Astrocyte of the cerebellum (primary cell): Measurements from ENCODE around the gene USH1C.

Experiments used
- DNase-seq: peaks from one replicate; pipeline ENCODE4 v3.0.0-alpha.2; 2011; ENCODE audit warnings: low read depth
- H3K4me3 ChIP-seq: 2 replicates; pipeline ENCODE4 v1.5.1; 2011; ENCODE audit warnings: mild to moderate bottlenecking, low read depth, low read length, moderate library complexity
- in situ Hi-C: cut with HindIII; loops from 2 replicates; pipeline ENCODE4 v1.10.0; 2017; ENCODE audit warnings: low sequenced_read_pairs
- TF ChIP-seq, protein P1 (sequence below): IDR thresholded peaks from 2 replicates; pipeline ENCODE4 v1.5.1; 2012; ENCODE audit warnings: low read length, low read depth, moderate library complexity, mild to moderate bottlenecking; ENCODE audit errors: missing control alignments

The USH1C gene

DNA sequence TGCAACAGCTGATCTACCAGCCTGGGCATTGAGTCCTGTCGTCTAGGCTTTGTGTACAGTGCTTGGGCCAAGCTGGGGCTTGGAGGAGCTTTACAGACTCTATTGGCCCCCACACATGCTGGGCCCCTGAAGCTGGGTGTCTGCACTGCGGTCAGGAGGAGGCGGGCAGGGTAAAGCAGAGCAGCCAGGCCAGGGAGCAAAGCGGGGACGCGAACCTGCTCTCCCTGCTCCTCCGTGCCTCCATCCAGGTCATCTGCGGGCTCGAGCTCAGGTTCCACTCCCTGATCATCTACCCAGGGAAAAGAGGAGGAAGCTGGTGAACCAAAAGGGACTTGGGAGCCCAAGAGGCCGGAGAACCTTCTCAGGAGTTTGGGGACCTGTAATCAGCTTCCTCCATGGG lies 27.0 kb downstream of the USH1C start:
- in situ Hi-C loops: no loop called here
- TF ChIP-seq, protein P1, sequence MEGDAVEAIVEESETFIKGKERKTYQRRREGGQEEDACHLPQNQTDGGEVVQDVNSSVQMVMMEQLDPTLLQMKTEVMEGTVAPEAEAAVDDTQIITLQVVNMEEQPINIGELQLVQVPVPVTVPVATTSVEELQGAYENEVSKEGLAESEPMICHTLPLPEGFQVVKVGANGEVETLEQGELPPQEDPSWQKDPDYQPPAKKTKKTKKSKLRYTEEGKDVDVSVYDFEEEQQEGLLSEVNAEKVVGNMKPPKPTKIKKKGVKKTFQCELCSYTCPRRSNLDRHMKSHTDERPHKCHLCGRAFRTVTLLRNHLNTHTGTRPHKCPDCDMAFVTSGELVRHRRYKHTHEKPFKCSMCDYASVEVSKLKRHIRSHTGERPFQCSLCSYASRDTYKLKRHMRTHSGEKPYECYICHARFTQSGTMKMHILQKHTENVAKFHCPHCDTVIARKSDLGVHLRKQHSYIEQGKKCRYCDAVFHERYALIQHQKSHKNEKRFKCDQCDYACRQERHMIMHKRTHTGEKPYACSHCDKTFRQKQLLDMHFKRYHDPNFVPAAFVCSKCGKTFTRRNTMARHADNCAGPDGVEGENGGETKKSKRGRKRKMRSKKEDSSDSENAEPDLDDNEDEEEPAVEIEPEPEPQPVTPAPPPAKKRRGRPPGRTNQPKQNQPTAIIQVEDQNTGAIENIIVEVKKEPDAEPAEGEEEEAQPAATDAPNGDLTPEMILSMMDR: no peak
- H3K4me3 ChIP-seq: no peak overlapping the region
- no peak for DNase-seq

DNA sequence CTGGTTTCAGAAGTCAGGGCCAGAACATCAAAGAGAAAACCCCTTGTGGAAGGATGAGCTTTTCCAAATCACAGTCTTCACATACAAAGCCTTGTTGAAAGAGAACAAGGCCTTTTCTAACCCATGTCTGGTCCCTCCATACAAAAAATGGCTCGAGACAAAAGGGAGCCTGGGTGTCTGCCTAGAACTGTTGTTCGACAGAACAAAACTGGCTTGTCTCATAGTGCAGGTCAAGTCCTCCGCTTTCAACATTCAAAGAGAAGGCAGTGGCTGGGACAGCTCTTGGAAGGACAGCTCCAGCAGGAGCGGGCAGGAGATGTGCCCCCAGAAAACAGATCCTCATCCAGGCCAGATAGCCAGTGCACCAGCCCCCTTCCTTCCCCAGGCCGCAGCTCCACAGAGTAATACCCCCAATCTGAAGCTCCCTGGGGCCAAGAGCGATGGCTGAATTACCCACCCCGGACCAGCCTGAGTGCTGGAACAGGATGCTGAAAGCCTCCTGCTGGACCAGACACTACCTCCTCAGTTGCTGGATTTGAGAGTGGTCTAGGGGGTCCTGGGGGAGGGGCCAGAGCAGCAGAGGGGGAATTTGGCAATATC lies 27.6 kb downstream of the USH1C start:
- no peak overlapping the region for H3K4me3 ChIP-seq
- TF ChIP-seq, protein P1: no peak
- in situ Hi-C loops: no loop called here
- DNase-seq: no peak

DNA sequence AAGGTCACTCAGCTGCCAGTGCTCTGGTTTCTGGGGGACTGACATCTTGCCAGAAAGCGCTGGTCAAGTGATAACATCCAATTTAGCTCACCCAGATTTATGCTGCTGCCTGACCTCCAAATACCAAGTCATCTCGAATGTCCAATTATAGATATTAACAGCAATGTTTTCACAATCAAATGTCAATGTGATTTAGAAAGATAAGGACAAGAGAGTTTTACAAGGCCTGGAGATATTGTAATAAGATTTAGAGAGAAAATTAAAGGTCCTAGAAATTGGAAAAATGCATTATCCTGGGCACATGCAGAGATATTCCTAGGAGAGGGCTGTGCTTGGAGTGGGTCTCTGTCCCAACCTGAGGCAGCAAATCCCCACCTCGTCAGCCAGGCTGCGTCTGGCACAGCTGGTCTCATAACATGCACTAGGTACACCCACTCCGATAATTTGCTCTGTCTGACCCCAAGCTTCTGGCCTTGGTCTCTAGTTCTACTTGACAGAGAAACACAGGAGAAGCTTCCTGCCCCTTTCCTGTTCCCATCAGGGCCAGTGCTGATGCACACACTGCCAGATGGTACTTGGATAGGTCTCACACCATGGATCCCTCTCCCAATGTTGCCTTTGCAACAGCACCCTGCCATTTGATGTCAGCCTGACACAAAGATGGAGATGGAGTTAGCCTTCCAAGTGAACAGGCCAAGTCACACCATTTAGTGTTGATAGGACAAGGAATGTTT lies 28.6 kb downstream of the USH1C start:
- H3K4me3 ChIP-seq: no peak overlapping the region
- TF ChIP-seq, protein P1: no peak
- DNase-seq: no peak
- in situ Hi-C loops: no loop called here

DNA sequence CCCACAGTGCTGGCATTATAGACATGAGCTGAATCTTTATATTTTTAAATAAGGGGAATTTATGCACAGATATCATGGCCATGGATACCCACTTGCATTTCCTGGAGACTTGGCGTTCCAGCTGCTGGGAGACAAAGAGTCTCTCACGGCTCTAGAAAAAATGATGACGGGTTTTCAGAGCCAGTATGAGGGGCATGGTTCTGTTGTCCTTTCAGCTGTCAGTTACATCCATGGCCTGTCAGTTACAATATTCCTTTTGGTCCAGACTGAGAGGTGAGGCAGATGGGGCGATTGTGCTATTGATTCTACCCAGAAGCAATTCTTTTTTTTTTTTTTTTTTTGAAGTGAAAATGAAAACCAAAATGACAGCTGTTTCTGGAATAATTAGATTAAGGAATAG lies 29.7 kb downstream of the USH1C start:
- TF ChIP-seq, protein P1: no peak
- in situ Hi-C loops: no loop called here
- H3K4me3 ChIP-seq: no peak overlapping the region
- DNase-seq: no peak

DNA sequence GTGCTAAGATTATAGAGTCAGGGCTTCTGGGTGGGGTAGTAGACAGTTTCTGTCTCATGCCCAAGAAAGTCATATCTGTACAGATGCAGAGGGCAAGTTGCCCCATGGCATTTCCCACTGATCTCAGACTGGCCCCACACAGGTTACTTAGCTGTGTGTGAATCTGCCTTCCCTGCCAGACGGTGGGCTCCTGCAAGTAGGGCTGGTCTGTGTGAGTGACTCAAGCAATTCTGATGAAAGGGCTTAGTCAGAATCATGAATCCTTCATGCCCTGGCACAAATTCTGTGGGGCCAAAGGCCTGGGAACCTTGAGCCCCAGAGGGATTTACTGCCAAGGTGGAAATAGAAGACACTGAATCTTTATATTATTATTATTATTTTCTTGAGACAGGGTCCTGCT lies 30.4 kb downstream of the USH1C start:
- DNase-seq: no peak
- TF ChIP-seq, protein P1: no peak
- in situ Hi-C loops: no loop called here
- no peak overlapping the region for H3K4me3 ChIP-seq

DNA sequence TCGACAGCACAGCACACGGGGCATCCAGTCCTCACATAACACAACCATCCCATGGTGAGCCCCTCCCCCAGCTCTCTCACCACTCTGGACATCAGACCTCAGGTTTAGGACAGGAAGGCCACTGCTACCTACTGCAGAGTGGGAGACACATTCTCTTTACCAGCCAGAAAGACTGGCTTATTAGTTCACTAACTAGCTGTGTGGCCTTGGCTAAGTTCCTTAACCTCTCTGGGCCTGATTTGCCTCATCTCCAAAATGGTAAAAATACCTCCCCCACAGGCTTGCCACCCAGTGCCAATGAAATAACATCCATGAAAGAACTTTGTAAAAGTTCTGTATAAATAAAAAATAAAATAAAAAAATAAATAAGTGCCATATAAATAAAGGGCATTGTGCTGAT lies 32.1 kb downstream of the USH1C start:
- in situ Hi-C loops: no loop called here
- TF ChIP-seq, protein P1: no peak
- no peak overlapping the region for H3K4me3 ChIP-seq
- DNase-seq: no peak
